PC-9 (cell line): ENCODE data around the gene CPNE4. TPM values are rescaled to one million over a fixed set of nuclear protein-coding genes. Genes with fewer than 3 reads are reported as not detected.

Experiments
- BruUV-seq: library from RNA; stranded (reverse); fragments of 400-500 nt; replicated peaks from 2 replicates; lab custom pipeline; 2021; lab: Mats Ljungman, UMichigan
- CTCF ChIA-PET: fragments of 300-600 bp; sonication (Branson Sonifier 250); formaldehyde crosslinking; loops from one replicate; lab custom pipeline; 2022; ENCODE audit warnings: antibody characterized with exemption; lab: Charles Lee
- POLR2A ChIA-PET: fragments of 300-600 bp; sonication (Branson Sonifier 250); formaldehyde crosslinking; loops from one replicate; lab custom pipeline; 2022; ENCODE audit warnings: antibody characterized with exemption; ENCODE audit not compliant: unreplicated experiment; lab: Charles Lee
- DNase-seq, 2 experiments: peaks; one replicate each; pipeline versions ENCODE4 v3.0.0 to v3.0.0-alpha.2; 2015 to 2022; ENCODE audit warnings: mixed read lengths in 1 of 2
- H2AFZ ChIP-seq: fragments of 200-600 bp; sonication (generic); 2 replicates; pipeline ENCODE4 v1.8.1; 2017; ENCODE audit warnings: antibody characterized with exemption
- H3F3A ChIP-seq: fragments of 200-600 bp; sonication (generic); 2 replicates; pipeline ENCODE4 v1.8.1; 2017; ENCODE audit warnings: antibody characterized with exemption, mild to moderate bottlenecking, low read depth; ENCODE audit not compliant: insufficient read depth
- H3K27ac ChIP-seq: fragments of 200-600 bp; sonication (generic); 2 replicates; pipeline ENCODE4 v1.6.1; 2016; ENCODE audit warnings: mixed run types
- H3K27me3 ChIP-seq: fragments of 200-600 bp; sonication (generic); 2 replicates; pipeline ENCODE4 v1.6.1; 2016; ENCODE audit warnings: low read depth, mixed run types; ENCODE audit not compliant: insufficient read depth
- H3K36me3 ChIP-seq: fragments of 200-600 bp; sonication (generic); 2 replicates; pipeline ENCODE4 v1.6.1; 2016; ENCODE audit warnings: low read depth, mixed run types
- H3K4me1 ChIP-seq: fragments of 200-600 bp; sonication (generic); replicated peaks from 2 replicates; pipeline ENCODE4 v1.6.1; 2016; ENCODE audit warnings: mixed run types; ENCODE audit not compliant: insufficient read depth
- H3K4me2 ChIP-seq: fragments of 200-600 bp; sonication (generic); 2 replicates; pipeline ENCODE4 v1.6.1; 2017; ENCODE audit warnings: mixed run types
- H3K4me3 ChIP-seq: fragments of 200-600 bp; sonication (generic); 2 replicates; pipeline ENCODE4 v1.6.1; 2016; ENCODE audit warnings: mixed run types
- H3K79me2 ChIP-seq: fragments of 200-600 bp; sonication (generic); 2 replicates; pipeline ENCODE4 v1.6.1; 2017; ENCODE audit warnings: low read depth, mixed run types
- H3K9me2 ChIP-seq: fragments of 200-600 bp; sonication (generic); 2 replicates; pipeline ENCODE4 v1.8.1; 2017; ENCODE audit warnings: mild to moderate bottlenecking; ENCODE audit not compliant: insufficient read depth
- H3K9me3 ChIP-seq: fragments of 200-600 bp; sonication (generic); 2 replicates; pipeline ENCODE4 v1.8.1; 2016; ENCODE audit warnings: low read depth; ENCODE audit not compliant: insufficient read depth
- H4K20me1 ChIP-seq: fragments of 200-600 bp; sonication (generic); 2 replicates; pipeline ENCODE4 v1.8.1; 2017; ENCODE audit not compliant: insufficient read depth
- EZH2 ChIP-seq: fragments of 200-600 bp; sonication (generic); IDR thresholded peaks from 2 replicates; pipeline ENCODE4 v1.8.0; 2017; ENCODE audit warnings: antibody characterized with exemption, low read depth
- intact Hi-C: fragments of 100-400 bp; cut with micrococcal nuclease; formaldehyde crosslinking; loops from one replicate; pipeline ENCODE4 v1.10.0; 2022; ENCODE audit not compliant: unreplicated experiment
- total RNA-seq: library from RNA; stranded (reverse); gene quantifications from 2 replicates; pipeline ENCODE4 v1.2.3, GENCODE V29; 2021
- TF ChIP-seq, protein P1 (sequence below): fragments of 200-600 bp; sonication (generic); conservative IDR thresholded peaks from 2 replicates; pipeline ENCODE4 v1.6.1; 2017; ENCODE audit warnings: mixed run types, antibody characterized with exemption, mild to moderate bottlenecking, moderate library complexity

Gene CPNE4
- total RNA-seq, 1 experiment from 2014 or later: 0.22 TPM

DNA sequence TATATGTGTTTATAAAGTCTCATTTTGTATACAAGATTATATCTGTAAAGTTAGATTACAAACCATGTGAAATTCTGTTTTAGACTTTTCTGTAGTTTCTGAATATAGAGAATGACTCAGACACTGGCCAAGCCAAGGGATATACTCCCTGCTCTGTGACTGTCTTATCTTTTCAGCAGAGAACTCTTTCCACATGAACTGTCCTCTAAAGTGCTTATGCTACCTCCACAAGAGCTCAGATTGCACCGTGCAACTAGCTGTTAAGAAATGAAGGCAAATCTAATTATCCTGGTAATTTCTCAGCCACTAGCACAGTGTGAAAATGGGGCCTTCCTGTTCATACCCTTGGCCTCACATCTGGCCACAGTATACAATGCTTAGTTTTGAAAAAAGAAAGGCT is 44.3 kb upstream of the CPNE4 start:
- Histone ChIP-seq H3F3A (0 out of 2 replicates have a peak, but pooled peaks cover 6% of the 10 kb centered on the region), H3K4me3 (no peak overlapping the region), H3K9me2 (no peaks in the 10 kb centered on the region), H3K4me1 (no peaks in the 10 kb centered on the region), H3K36me3 (no peaks in the 10 kb centered on the region), H4K20me1 (no peaks in the 10 kb centered on the region), H3K27ac (no peak overlapping the region), H2AFZ (no peak overlapping the region), H3K27me3 (no peaks in the 10 kb centered on the region), H3K4me2 (no peak overlapping the region), H3K79me2 (no peaks in the 10 kb centered on the region), H3K9me3 (0 out of 2 replicates have a peak, but pooled peaks cover 4% of the 10 kb centered on the region)
- BruUV-seq: no TSS peak
- ChIA-PET CTCF (no interaction called here), POLR2A (no interaction called here)
- no peak for DNase-seq
- intact Hi-C loops: no loop called here
- TF ChIP-seq, protein P1, sequence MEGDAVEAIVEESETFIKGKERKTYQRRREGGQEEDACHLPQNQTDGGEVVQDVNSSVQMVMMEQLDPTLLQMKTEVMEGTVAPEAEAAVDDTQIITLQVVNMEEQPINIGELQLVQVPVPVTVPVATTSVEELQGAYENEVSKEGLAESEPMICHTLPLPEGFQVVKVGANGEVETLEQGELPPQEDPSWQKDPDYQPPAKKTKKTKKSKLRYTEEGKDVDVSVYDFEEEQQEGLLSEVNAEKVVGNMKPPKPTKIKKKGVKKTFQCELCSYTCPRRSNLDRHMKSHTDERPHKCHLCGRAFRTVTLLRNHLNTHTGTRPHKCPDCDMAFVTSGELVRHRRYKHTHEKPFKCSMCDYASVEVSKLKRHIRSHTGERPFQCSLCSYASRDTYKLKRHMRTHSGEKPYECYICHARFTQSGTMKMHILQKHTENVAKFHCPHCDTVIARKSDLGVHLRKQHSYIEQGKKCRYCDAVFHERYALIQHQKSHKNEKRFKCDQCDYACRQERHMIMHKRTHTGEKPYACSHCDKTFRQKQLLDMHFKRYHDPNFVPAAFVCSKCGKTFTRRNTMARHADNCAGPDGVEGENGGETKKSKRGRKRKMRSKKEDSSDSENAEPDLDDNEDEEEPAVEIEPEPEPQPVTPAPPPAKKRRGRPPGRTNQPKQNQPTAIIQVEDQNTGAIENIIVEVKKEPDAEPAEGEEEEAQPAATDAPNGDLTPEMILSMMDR: no peak
- no peak for TF ChIP-seq EZH2

DNA sequence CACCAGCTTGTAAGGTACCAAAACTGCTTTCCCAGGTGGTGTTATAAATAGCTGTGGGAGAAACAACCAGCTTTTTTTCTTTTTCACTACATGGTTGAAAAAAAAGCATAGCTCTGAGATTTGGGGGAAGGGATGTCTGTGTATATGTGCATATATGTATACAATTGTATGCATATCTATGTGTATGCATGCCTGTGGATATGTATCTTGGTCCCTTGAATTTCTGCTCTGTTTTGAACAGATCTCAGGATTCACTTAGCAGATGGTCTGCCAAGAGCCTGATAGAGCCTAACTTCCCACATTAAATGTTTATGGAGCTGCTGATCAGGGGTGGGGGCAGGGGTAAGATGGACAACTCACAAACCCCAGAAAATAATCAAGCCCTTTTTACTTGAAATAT is 39.0 kb upstream of the CPNE4 start:
- TF ChIP-seq, protein P1: no peak
- H3K27me3 ChIP-seq: no peaks in the 10 kb centered on the region
- no peaks in the 10 kb centered on the region for H3K79me2 ChIP-seq
- no peak overlapping the region for H2AFZ ChIP-seq
- POLR2A ChIA-PET: interaction anchor here (0.7 kb wide), 1 partner anchor 35 kb away, joined by 3 read pairs; no protein-coding TSS in a partner anchor
- DNase-seq: no peak
- no peak overlapping the region for H3K4me2 ChIP-seq
- H3K36me3 ChIP-seq: no peaks in the 10 kb centered on the region
- no peaks in the 10 kb centered on the region for H3K9me3 ChIP-seq
- H3K4me1 ChIP-seq: no peaks in the 10 kb centered on the region
- CTCF ChIA-PET: no interaction called here
- no peaks in the 10 kb centered on the region; the same call in 1 of the 2 replicates for H3K9me2 ChIP-seq
- H3K4me3 ChIP-seq: no peak overlapping the region
- no TSS peak for BruUV-seq
- intact Hi-C loops: no loop called here
- H3K27ac ChIP-seq: no peak overlapping the region
- H3F3A ChIP-seq: no peaks in the 10 kb centered on the region
- H4K20me1 ChIP-seq: no peaks in the 10 kb centered on the region

GRCh38 chr3:132071043-132071442 is 36.2 kb upstream of the CPNE4 start:
- no peaks in the 10 kb centered on the region for H3K27me3 ChIP-seq
- no peaks in the 10 kb centered on the region; the same call in 1 of the 2 replicates for H3K9me2 ChIP-seq
- ChIA-PET CTCF (no interaction called here), POLR2A (no interaction called here)
- H3K36me3 ChIP-seq: no peaks in the 10 kb centered on the region
- BruUV-seq: no TSS peak
- no peaks in the 10 kb centered on the region for H3F3A ChIP-seq
- no peaks in the 10 kb centered on the region for H3K79me2 ChIP-seq
- intact Hi-C loops: no loop called here
- no peak for DNase-seq
- H4K20me1 ChIP-seq: no peaks in the 10 kb centered on the region
- no peak overlapping the region for H2AFZ ChIP-seq
- no peaks in the 10 kb centered on the region for H3K4me1 ChIP-seq
- H3K4me3 ChIP-seq: no peak overlapping the region
- no peak overlapping the region for H3K27ac ChIP-seq
- H3K9me3 ChIP-seq: no peaks in the 10 kb centered on the region
- TF ChIP-seq, protein P1: no peak
- TF ChIP-seq EZH2: no peak
- H3K4me2 ChIP-seq: no peak overlapping the region
